Activated T-helper 1 cell treated with anti-CD3 and anti-CD28 coated beads, Interleukin-12 subunit alpha, Interleukin-12 subunit beta, Interleukin-2, Interleukin-4 antibody, amounts not matched to agents 30 ng/mL and 10 ng/mL and 1 ng/mL, durations not matched to agents 14 hours and 24 hours and 36 hours (primary cell): ENCODE results near the gene NMS. TPM values are rescaled to one million over a fixed set of nuclear protein-coding genes. Genes with fewer than 3 reads are reported as not detected.

ENCODE experiments used
- DNase-seq: peaks from one replicate; pipeline ENCODE4 v3.0.0; 2021; ENCODE audit warnings: low spot score
- H3K27ac Mint-ChIP-seq: one replicate; pipeline ENCODE4 v1.8.0; 2021; ENCODE audit warnings: mild to moderate bottlenecking, mixed read lengths
- H3K27me3 Mint-ChIP-seq: one replicate; pipeline ENCODE4 v1.8.0; 2022; ENCODE audit warnings: mild to moderate bottlenecking, moderate library complexity, mixed read lengths; ENCODE audit not compliant: insufficient read depth
- H3K36me3 Mint-ChIP-seq: one replicate; pipeline ENCODE4 v1.8.0; 2021; ENCODE audit warnings: low read depth, mixed read lengths
- H3K4me1 Mint-ChIP-seq: one replicate; pipeline ENCODE4 v1.8.0; 2021; ENCODE audit warnings: low read depth, mixed read lengths
- H3K4me3 Mint-ChIP-seq: one replicate; pipeline ENCODE4 v1.8.0; 2021; ENCODE audit warnings: mild to moderate bottlenecking, moderate library complexity, mixed read lengths
- H3K9me3 Mint-ChIP-seq: one replicate; pipeline ENCODE4 v1.8.0; 2021; ENCODE audit warnings: mixed read lengths
- intact Hi-C: fragments of 100-400 bp; cut with micrococcal nuclease; formaldehyde crosslinking; loops from one replicate; pipeline ENCODE4 v1.15.1; 2024
- total RNA-seq: library from RNA; stranded (reverse); gene quantifications from 2 replicates; pipeline ENCODE4 v1.2.3, GENCODE V29; 2022

The NMS gene
- total RNA-seq, 1 donor from 2014 or later = not detected

DNA sequence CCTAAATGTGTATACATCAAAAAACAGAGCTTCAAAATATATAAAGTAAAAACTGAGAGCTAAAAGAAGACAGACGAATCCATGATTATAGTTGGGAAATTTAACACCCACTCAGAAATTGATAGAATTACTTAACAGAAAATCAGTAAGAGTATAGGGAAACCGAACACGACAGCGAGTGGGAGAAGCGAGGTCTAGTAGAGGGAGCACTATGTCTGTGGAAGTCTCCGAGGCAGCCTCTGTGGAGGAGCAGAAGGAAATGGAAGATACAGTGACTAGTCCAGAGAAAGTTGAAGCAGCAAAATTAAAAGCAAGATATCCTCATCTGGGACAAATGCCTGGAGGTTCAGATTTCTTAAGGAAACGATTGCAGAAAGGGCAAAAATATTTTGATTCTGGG is 38.8 kb downstream of the NMS start:
- no peak overlapping the region for H3K27ac Mint-ChIP-seq
- peaks cover 3% of the 10 kb centered on the region for H3K36me3 Mint-ChIP-seq
- no peak for DNase-seq
- H3K4me3 Mint-ChIP-seq = no peak overlapping the region
- H3K27me3 Mint-ChIP-seq = peaks cover 11% of the 10 kb centered on the region
- H3K9me3 Mint-ChIP-seq = peaks cover 11% of the 10 kb centered on the region
- H3K4me1 Mint-ChIP-seq = peaks cover 7% of the 10 kb centered on the region
- intact Hi-C loops = no loop called here

DNA sequence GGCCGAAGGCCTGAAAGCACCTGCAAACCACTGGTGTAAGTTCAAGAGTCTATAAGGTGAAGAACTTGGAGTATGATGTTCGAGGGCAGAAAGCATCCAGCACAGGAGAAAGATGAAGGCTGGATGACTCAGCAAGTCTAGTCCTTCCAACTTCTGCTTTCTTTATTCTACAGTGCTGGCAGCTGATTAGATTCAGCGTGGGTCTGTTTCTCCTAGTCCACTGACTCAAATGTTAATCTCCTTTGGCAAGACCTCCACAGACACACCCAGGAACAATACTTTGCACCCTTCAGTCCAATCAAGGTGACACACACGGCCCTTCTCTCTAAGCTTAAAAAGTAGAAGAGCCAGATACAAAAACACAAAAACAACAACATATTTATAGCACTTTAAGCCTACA is 43.4 kb downstream of the NMS start:
- intact Hi-C loops = no loop called here
- peaks cover 3% of the 10 kb centered on the region for H3K9me3 Mint-ChIP-seq
- H3K27me3 Mint-ChIP-seq = peaks cover 7% of the 10 kb centered on the region
- peaks cover 3% of the 10 kb centered on the region for H3K36me3 Mint-ChIP-seq
- H3K27ac Mint-ChIP-seq = no peak overlapping the region
- no peak for DNase-seq
- H3K4me1 Mint-ChIP-seq = peaks cover 7% of the 10 kb centered on the region
- H3K4me3 Mint-ChIP-seq = no peak overlapping the region

DNA sequence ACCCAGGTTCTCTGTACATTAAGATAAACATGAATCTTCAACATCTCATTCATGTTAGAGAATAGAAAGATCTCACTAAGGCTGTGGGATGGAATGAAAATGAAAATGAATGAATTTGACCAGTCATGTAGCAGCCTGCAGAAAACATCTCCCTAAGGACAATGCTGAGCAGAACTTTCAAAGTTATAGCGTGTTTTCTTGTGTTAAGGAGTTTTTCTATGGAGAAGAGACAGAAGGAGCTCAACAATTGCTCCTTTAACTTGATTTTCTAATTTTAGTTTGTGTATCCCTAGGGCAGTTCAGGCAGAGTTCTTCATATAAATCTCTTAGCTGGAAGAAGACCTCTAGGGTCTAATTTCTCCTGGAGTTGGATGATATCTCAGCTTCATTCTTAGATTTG is 47.3 kb downstream of the NMS start:
- no peaks in the 10 kb centered on the region for H3K9me3 Mint-ChIP-seq
- intact Hi-C loops = no loop called here
- peaks cover 1% of the 10 kb centered on the region for H3K36me3 Mint-ChIP-seq
- no peak for DNase-seq
- peaks cover 5% of the 10 kb centered on the region for H3K27me3 Mint-ChIP-seq
- no peak overlapping the region for H3K4me3 Mint-ChIP-seq
- no peak overlapping the region for H3K27ac Mint-ChIP-seq
- peaks cover 7% of the 10 kb centered on the region for H3K4me1 Mint-ChIP-seq

DNA sequence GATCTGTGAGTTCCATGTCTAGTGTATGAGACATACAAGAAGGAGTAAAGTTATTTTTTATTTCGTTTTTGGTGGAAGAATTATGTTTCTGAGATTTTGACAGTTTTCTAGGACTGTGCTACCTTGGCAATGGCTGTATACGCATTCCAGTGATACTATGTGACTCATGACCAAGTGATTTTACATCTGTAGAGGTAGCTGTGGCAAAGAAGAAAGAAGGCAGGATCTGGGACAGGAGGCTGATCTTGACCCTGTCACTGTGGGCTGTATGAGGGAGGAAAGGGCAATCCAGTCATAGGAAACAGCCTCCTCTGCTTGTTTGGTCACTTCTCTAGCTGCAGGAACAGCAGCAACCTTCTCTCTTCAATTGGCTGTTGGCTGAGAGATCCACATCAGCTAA is 48.5 kb downstream of the NMS start:
- Mint-ChIP-seq H3K4me1 (peaks cover under 1% of the 10 kb centered on the region), H3K4me3 (no peak overlapping the region), H3K9me3 (no peaks in the 10 kb centered on the region), H3K27me3 (peaks cover 5% of the 10 kb centered on the region), H3K27ac (no peak overlapping the region), H3K36me3 (no peaks in the 10 kb centered on the region)
- intact Hi-C loops = no loop called here
- DNase-seq = no peak

DNA sequence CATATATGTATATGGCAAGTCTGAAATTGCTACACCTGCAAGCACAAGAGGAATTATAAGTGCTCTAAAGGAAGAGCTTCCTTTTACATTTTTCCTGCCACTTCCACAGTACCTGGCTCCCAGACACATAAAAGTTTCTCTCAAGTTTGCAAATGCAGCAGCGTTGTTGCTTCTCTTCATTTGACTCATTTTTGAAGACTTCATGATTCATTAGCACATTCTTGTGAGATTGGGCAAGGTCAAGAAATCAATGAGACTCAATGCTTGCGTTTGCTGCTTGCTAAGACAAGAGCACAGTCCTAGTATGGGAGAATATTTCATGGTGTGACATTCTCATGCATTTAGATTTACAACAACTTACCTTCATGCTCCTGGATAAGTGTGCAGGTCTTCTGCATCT is 49.9 kb downstream of the NMS start:
- intact Hi-C loops = no loop called here
- H3K4me3 Mint-ChIP-seq = no peak overlapping the region
- H3K27ac Mint-ChIP-seq = no peak overlapping the region
- peaks cover 5% of the 10 kb centered on the region for H3K27me3 Mint-ChIP-seq
- no peaks in the 10 kb centered on the region for H3K9me3 Mint-ChIP-seq
- no peaks in the 10 kb centered on the region for H3K36me3 Mint-ChIP-seq
- DNase-seq = no peak
- H3K4me1 Mint-ChIP-seq = no peaks in the 10 kb centered on the region

DNA sequence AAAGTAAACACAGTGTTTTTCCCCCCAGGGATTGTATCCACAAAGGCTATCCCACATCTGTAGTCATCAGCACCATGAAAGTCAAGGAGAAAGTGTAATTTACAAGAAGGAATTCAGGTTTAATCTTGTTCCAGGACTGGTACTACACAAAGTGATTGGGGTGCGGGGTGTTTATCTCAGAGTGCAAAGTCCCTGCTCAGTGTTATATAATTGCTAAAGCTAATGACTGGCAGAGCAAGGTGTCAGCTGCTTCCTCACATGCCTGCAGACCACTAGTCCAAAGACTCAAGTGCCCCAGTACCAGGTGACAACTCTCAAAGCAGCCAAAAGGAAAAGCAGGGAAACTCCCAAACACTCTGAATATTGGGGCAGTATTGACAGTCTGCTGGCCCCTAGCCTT is 52.1 kb downstream of the NMS start:
- H3K4me1 Mint-ChIP-seq = no peaks in the 10 kb centered on the region
- no peak for DNase-seq
- H3K4me3 Mint-ChIP-seq = no peak overlapping the region
- H3K27me3 Mint-ChIP-seq = peaks cover 5% of the 10 kb centered on the region
- intact Hi-C loops = no loop called here
- H3K9me3 Mint-ChIP-seq = no peaks in the 10 kb centered on the region
- no peak overlapping the region for H3K27ac Mint-ChIP-seq
- no peaks in the 10 kb centered on the region for H3K36me3 Mint-ChIP-seq

DNA sequence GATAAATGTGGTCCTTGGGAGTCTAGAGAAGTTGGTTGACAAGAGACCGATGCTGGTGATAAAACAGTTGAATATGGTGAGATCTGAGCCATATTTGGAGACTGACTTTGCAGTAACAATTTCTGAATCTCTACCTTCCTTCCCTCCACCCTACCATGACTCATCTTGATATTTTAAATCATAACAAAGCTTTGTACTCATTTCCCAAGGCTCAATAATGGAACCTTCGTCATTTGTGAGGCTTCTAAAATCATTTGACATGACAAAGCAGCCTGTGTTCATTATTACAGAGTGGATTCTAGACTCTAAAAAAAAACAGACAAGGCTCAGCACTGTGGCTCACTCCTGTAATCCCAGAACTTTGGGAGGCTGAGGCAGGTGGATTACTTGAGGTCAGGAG is 54.0 kb downstream of the NMS start:
- Mint-ChIP-seq H3K36me3 (no peaks in the 10 kb centered on the region), H3K9me3 (no peaks in the 10 kb centered on the region), H3K27me3 (peaks cover 2% of the 10 kb centered on the region), H3K27ac (no peak overlapping the region), H3K4me3 (no peak overlapping the region), H3K4me1 (no peaks in the 10 kb centered on the region)
- intact Hi-C loops = no loop called here
- DNase-seq = no peak

DNA sequence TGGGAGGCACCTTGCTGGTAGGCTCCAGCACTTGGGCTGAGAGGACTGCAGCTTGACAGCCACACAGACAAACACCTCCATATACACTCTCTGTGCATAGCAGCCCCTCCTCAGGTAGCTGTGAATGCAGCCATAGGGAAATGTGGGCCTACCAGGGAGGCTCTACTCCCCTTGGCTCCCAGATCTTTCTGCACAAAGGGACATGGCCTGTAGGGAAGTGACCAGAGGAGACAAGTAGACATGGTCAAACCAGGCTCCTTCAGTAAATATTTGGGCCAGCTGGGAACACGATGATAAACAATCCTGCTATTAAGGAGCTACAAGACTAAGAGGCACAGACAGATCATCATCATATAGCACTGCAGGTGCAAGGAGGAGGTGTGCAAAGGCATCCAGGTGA is 56.6 kb downstream of the NMS start:
- DNase-seq = no peak
- H3K4me1 Mint-ChIP-seq = peaks cover 6% of the 10 kb centered on the region
- H3K4me3 Mint-ChIP-seq = no peak overlapping the region
- no peaks in the 10 kb centered on the region for H3K27me3 Mint-ChIP-seq
- no peak overlapping the region for H3K27ac Mint-ChIP-seq
- no peaks in the 10 kb centered on the region for H3K36me3 Mint-ChIP-seq
- H3K9me3 Mint-ChIP-seq = no peaks in the 10 kb centered on the region
- intact Hi-C loops = no loop called here

DNA sequence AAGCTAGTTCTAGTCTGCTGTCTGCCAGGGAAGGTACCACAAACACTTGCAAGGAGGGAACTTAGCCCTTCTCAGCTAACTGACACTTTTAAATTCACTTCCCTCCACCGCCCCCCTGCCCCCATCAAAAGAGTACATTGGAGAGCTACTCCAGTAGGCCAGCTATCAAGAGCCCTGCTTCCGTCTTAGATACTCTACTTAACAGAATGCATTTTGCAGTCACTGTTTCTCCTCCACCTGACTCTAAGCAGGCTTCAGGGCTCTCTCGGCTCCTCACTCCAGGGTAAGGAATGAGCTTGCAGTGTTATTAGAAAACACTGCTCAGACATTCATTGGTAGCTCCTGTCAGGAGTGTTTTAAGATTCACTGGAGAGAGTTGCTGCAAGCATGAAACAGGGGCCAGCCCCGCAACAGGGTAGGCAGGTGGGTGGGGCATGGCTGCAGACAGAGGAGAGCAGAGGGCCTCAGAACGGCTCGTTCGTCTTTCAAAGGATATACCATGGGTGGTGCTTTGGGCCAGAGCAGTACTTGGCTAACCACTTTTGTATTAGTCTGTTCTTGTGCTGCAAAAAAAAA is 57.2 kb downstream of the NMS start:
- Mint-ChIP-seq H3K36me3 (no peaks in the 10 kb centered on the region), H3K4me3 (no peak overlapping the region), H3K9me3 (no peaks in the 10 kb centered on the region), H3K27me3 (no peaks in the 10 kb centered on the region), H3K4me1 (peaks cover 6% of the 10 kb centered on the region), H3K27ac (no peak overlapping the region)
- intact Hi-C loops = no loop called here
- DNase-seq = no peak

DNA sequence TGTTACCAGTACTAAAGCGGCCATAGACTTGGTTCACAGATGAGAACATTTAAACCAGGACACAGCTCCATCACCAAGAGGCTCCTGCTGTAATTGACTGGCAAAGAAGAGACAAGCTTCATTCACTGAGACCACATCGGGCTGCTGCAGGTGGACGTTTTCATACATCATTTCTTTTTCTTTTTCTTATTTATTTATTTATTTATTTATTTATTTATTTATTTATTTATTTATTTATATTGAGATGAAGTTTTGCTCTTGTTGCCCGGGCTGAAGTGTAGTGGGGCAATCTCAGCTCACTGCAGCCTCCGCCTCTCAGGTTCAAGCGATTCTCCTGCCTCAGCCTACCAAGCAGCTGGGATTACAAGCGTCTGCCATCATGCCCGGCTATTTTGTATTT is 58.9 kb downstream of the NMS start:
- peaks cover 6% of the 10 kb centered on the region for H3K4me1 Mint-ChIP-seq
- no peak overlapping the region for H3K4me3 Mint-ChIP-seq

DNA sequence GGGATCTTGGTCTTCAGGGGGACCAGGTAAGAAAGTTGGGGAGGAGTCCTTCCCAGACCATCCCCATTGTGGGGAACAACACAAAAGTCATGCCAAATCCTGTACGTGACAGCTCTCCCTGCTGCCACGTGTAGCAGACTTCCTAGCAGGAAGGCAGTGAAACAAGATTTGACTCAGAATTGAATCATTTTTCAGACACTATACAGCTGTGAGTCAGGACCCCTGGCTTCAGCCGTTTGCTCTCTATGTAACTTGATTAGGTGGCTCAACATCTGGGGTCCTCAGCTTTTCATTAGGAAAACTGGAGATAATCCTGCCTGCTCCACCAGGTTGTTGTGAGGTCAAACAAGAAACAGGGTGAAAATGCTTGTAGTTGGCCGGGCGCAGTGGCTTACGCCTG is 59.6 kb downstream of the NMS start:
- Mint-ChIP-seq H3K27ac (no peak overlapping the region), H3K4me1 (peaks cover 6% of the 10 kb centered on the region), H3K4me3 (no peak overlapping the region), H3K9me3 (no peaks in the 10 kb centered on the region), H3K27me3 (no peaks in the 10 kb centered on the region), H3K36me3 (no peaks in the 10 kb centered on the region)
- DNase-seq = no peak
- intact Hi-C loops = no loop called here

More for the DNA sequence above, 58.9 kb downstream of the NMS start:
- Mint-ChIP-seq H3K27me3 (no peaks in the 10 kb centered on the region), H3K9me3 (no peaks in the 10 kb centered on the region), H3K27ac (no peak overlapping the region), H3K36me3 (no peaks in the 10 kb centered on the region)
- DNase-seq = no peak
- intact Hi-C loops = no loop called here

Other genes with a start within 250 kb of the NMS start
- gene LONRF2, start 148.0 kb upstream of the NMS start, total RNA-seq = 0.23 and 0.32 TPM in 2 replicates
- 7.4 and 7.8 TPM in 2 replicates for gene CHST10, start 52.8 kb upstream of the NMS start, total RNA-seq
- 39.2 and 45.5 TPM in 2 replicates for gene PDCL3, start 92.5 kb downstream of the NMS start, total RNA-seq